Globus pallidus (tissue), 1 donor: ENCODE results near the gene C12orf42.
"Not testable (repeated sequence)": the region's sequence is repeated elsewhere in the genome, so short reads cannot be mapped to it uniquely, and the experiment has no call there.

Experiments used
- DNase-seq: peaks from one replicate; pipeline ENCODE4 v3.0.0-alpha.2; 2015; ENCODE audit warnings: low spot score

C12orf42 gene

DNA sequence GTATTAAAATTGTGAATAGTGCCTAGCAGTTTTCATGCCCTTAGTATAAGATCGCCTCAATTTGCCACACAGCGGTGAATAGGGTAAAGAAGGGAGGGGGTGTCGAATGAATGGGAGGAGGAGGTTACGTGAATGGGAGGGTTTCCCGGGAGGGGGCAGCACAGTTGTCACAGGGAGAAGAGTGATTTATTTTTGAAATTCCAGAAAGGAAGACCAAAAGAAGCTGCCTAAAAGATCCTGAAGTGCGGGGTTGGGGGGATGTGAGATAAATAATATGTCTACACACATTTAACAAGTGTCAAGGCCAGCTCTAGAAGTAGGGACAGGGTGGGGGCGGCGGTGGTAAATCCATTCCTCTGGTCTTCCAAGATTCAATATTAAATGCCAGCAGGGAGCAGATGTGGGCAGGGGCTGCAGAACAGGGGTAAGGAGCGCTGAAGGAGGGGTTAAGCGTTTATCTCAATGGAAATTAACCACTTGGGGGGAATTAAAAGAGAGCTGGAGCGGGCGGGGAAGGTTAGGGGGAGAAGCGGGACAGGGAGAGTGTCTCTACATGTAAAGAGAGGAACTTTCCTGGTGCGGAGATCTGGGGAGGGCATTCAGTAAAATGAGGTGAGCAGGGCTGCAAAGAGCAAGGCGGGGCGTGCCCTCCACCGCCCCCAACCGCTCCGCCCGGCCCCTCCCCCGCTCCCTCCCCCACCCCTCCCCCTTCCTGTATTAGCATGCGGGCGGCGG, 867 bp downstream of the C12orf42 start:
- no peak for DNase-seq

- DNase-seq = no peak
Observed at GRCh38 chr12:103494051-103494733, 1.6 kb downstream of the C12orf42 start.

DNA sequence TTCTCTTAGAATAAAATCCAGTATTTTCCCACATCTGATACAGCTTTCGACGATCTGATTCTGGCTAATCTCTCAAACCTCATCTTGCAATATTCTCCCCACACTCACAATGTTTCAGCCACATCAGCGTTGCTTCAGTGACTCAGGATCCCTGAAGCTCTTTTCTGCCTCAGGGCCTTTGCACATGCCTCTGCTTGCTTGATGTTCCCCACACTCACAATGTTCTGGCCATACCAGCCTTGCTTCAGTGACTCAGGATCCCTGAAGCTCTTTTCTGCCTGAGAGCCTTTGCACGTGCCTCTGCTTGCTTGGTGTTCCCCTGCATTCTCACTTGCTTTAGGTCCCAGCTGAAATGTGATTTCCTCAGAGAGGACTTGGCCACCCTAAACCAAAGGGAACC, 2.6 kb downstream of the C12orf42 start:
- no peak for DNase-seq

- no peak for DNase-seq
Observed at GRCh38 chr12:103482365-103482764, 13.4 kb downstream of the C12orf42 start.

DNA sequence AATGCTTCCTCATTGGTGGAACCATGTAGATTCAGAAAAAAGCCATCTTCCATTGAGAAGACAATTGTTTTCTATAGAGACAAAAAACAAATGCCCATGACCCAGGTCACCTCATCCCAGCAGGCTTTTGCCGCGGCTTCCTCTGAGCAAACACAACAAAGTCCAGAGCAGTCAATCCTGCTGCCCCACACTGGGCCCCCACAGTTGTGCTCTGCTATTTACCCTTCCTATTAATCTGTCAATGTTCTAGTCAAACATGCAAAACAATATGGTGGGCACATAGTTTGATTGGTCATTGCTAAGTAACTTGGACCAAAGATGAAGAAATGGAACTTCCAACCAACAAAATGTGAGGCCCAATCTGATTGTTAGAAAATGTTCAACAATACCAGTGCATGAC, 20.7 kb downstream of the C12orf42 start:
- DNase-seq = no peak

- no peak for DNase-seq
Observed at GRCh38 chr12:103470664-103471063, 25.1 kb downstream of the C12orf42 start.

DNA sequence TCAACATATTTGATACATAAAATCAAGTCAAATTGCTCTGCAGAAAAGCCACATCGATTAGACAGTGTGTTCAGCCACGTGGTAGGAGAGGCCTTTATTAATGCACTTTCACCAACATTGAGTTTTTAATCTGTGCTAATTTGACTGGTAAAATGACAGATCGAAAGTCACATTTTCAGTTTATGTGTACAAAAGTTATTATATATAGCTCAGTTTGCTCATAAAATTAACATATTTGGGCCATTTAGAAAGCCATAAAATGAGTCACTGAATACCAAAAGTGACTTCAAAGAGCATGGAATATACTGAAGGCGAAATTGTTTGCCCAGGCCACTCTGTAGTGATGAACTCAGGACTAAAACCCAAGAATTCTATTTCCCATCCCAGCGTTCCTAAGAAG, 26.0 kb downstream of the C12orf42 start:
- no peak for DNase-seq

DNA sequence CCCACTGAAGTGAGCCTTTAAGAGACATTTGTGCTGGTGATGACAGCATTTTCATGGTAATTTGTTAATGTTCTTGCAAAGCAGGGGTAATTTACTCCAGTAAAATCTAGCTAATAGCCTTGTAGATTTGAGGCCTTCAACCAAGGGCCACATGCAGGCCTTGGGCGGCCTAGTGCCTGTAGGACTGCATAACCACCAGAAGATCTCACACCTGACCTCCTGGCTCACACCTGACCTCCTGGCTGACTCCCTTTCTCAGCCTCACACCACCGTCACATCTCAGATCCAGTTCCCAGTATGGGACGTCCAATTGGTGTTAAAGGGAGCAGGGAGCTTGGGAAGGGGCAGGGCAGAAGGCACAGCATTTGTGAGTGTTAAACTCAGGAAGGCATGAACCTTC, 26.9 kb downstream of the C12orf42 start:
- no peak for DNase-seq

GRCh38 chr12:103462675-103463074, 33.1 kb downstream of the C12orf42 start:
- no peak for DNase-seq

GRCh38 chr12:103457471-103457870, 38.3 kb downstream of the C12orf42 start:
- no peak for DNase-seq

DNA sequence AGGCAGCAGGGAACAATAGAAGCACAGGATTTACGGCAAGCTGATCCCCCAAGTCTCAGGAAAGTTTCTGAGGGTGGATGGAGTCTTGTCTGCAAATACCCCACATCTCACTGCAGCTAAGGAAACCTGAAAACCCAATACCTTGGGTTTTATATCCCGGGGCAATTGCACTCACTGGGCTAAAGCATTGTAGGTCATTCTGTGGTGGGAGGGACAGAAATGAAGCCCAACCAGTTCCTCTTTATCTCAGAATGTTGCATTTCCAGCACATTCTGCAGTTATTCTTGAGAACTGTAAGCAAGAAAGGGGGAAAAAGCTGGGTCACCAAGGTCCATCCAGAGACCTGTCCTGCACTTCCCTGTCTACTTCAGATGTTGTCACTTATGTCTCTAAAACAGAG, 39.8 kb downstream of the C12orf42 start:
- no peak for DNase-seq

DNA sequence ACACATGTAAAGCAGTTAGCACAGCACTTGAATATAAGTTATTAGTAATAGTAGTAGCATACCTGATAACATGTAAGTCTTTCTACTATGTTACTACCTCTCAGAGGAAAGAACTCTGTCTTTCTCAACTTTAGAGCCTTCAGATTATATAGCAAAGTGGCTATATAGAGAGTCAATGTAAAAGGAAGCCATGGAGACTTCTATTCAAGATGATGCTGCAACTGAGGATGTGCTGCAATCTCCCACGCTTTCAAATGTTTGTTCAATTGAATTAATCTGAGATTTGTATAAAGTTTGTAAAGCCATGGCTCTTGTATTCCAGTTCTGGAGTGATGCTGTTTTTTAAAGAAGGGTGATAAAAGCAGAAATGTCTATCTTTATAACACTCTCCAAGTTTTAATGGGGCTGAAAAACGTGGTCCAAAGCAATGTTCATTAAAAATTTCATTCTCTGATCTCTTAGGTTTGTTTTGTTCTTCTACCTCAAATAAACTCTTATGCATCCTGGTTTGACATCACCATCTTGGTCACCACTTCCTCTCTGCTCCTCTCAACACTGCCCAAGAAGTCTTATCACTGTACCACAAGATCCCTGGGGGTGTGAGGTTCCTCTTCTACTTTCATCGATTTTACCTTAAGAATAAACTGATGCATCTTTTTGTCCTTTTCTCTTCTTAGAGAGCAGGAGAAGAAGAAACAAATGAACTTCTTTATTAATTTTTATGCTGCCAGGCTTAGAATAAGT, 40.6 kb downstream of the C12orf42 start:
- no peak for DNase-seq

DNA sequence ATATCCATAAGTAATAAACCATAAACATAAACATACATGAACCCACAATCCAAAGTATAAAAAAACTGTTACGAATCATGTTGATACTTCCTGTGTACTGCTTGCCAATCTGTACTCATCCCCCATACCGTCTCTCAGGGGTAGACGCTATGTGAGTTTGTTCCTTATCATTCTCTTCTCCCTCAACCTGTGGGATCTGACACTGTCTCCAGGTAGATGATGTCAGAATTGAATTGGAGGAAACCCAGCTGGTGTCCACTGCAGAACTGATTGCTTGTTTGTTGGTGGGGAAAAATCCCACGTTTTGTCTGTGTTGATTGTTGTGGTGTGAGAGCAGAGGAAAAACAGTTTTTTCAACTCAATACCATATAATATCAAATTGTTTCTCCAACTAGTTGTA, 50.8 kb downstream of the C12orf42 start:
- no peak for DNase-seq

GRCh38 chr12:103442822-103443221, 52.9 kb downstream of the C12orf42 start:
- peak; percentile 21 for DNase-seq

DNA sequence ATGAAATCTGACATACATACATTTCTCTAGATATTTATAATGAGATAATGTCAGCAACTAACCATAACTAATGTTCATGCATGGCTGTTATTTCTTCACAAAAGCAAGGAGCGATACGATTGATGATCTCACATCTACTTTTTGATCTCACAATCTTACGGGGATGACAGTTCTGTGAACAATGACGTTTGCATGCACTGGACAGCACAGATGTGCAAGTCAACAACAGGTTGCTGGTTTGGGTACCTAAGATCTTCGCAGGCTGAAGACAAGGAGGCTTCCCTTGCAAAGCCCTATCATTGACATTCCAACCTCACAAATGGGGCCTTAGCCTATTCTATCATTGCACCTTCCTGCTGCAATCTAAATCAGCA, 53.6 kb downstream of the C12orf42 start:
- DNase-seq = no peak

DNA sequence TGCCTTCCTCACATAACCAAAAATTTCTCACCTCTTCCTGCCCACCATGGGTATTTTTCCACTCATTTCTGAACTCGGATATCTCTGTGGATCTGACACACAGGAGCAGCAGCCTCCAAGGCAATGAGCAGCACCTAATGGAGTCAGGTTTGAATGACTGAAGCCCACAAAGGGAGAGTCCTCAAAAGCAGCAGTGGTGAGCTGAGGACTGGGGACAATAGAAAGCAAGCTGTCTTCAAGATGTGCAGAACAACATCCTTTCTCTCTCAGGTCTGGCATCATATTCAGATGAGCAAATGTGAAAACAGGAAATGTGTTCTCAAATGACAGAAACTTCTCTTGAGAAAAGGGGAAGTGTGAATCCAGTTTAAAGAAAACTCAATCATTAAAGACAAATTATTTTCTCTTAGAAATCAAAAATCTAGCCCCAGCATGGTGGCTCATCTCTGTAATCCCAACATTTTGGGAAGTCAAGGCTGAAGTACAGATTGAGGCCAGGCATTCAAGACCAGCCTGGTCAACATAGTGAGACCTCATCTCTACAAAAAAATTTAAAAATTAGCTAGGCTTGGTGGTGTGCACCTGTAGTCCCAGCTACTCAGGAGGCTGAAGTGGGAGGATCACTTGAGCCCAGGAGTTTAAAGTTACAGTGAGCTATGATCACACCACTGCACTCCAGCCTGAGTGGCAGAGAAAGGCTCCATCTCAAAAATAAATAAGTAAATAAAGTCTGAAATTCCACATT, 54.2 kb downstream of the C12orf42 start:
- DNase-seq = peak; percentile 40

DNA sequence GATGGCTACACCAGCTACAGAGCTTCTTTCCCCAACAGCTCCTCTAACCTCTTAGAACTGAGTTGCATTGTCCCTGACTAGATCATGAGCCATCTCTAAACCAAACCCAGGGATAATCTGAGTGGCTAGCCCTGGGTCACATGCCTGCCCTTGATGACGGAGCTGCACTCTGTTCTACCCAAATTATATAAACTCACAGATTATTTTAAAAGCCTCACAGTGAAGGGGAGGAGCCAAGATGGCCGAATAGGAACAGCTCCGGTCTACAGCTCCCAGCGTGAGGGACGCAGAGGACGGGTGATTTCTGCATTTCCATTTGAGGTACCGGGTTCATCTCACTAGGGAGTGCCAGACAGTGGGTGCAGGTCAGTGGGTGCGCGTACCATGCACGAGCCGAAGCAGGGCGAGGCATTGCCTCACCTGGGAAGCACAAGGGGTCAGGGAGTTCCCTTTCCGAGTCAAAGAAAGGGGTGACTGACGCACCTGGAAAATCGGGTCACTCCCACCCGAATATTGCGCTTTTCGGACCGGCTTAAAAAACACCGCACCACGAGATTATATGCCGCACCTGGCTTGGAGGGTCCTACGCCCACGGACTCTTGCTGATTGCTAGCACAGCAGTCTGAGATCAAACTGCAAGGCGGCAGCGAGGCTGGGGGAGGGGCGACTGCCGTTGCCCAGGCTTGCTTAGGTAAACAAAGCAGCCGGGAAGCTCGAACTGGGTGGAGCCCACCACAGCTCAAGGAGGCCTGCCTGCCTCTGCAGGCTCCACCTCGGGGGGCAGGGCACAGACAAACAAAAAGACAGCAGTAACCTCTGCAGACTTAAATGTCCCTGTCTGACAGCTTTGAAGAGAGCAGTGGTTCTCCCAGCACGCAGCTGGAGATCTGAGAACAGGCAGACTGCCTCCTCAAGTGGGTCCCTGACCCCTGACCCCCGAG, 61.3 kb downstream of the C12orf42 start:
- not testable (repeated sequence) for DNase-seq

DNA sequence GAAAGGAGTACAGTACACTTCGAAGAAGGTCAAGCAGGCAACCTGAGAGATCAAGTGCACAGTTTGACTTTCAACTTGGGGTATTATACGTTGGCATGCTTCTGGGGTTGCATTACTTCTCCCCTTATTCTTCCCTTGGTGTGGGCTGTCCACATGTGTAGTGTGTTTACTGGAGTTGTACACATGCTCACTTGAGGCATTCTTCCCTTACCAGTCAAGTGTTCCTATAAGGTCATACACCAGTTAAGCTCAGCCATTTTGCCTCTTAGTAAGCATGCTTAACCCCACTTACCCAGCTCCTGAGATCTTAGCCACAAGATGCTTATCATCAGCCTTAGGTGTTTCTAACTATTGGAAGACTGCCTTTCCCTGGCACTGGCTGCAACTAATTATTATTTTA, 63.8 kb downstream of the C12orf42 start:
- no peak for DNase-seq

- DNase-seq = no peak
Observed at GRCh38 chr12:103431387-103431786, 64.4 kb downstream of the C12orf42 start.

GRCh38 chr12:103425674-103426073, 70.1 kb downstream of the C12orf42 start:
- not testable (repeated sequence) for DNase-seq
